ENCODE data around the gene SELE.

SELE gene, protein sequence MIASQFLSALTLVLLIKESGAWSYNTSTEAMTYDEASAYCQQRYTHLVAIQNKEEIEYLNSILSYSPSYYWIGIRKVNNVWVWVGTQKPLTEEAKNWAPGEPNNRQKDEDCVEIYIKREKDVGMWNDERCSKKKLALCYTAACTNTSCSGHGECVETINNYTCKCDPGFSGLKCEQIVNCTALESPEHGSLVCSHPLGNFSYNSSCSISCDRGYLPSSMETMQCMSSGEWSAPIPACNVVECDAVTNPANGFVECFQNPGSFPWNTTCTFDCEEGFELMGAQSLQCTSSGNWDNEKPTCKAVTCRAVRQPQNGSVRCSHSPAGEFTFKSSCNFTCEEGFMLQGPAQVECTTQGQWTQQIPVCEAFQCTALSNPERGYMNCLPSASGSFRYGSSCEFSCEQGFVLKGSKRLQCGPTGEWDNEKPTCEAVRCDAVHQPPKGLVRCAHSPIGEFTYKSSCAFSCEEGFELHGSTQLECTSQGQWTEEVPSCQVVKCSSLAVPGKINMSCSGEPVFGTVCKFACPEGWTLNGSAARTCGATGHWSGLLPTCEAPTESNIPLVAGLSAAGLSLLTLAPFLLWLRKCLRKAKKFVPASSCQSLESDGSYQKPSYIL

DNA sequence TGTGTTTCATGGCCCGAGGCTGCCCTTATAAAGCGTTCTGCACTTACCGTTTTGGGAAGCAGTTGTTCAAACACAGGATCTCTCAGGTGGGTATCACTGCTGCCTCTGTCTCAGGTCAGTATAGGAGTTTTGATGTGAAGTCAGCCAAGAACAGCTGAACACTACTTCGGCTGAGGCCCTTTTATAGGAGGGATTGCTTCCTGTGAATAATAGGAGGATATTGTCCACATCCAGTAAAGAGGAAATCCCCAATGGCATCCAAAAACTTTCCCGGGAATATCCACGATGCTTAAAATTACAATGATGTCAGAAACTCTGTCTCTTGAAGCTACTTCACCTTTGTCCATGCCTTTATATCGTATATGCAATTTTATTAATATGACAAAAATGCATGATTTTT lies at the start of gene SELE:
Gene SELE, minus strand, starts transcription at position 156 of the 400 bp plus-strand sequence. CDS start 467 bp downstream, outside the sequence.
- in situ Hi-C loops (cut with HindIII; ENCODE audit: low sequenced_read_pairs), result no loop called here

DNA sequence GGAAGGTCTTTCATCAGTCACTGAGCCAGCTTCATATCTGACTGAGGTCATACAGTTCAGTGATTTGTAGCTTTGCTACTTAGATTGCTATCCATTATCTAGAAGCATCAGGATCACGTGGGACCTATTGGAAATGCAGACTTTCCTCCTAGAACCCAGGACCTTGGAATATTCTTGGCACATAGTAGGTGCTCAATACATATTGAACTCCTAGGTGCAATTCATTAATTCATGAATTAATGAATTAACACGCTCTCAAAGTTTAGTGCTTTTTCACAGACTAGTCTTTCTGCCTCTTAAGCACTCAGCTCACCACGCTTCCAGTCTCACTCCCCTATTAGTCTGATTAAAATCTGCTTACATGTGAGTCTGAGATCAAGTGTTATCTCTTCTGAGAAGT lies 48.7 kb upstream of the SELE start:
- in situ Hi-C loops (cut with HindIII; ENCODE audit: low sequenced_read_pairs), result no loop called here

DNA sequence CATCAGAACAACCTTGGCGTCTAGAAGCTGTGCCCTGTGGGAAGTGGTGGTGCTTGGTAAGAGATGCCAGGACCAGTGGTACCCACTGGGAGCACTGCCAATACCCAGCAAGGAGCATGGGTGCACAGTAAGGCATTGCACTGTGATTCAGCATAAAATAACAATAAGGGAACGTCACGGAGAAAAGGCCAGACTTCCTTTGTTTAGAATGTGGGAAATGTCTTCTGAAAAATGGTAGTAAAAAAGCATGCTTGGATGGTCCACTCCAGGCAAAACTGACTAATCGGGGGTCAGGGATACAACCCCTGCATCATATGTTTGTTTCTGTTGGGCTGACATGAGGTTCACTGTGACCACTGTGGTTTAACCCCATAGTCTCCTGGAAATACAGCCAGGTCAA lies 46.1 kb upstream of the SELE start:
- in situ Hi-C loops (cut with HindIII; ENCODE audit: low sequenced_read_pairs), result no loop called here

DNA sequence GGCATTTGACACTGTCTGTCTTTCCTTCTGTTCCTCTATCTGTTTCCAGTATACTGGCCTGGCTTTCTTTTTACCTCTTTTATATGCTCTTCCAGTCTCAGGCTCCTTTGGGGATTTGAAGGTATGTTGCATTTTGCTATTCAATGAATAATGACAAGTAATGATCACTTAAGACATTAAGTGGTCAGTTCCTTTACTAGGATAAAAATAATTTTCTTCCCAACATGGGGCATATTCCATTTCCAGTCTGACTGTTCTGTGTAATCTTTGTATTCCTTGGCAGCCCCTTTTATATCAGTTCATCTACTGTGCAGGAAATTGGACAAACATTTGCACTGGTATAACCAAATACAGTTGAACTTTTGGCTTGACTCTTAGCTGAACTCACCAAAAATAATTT lies 45.3 kb upstream of the SELE start:
- in situ Hi-C loops (cut with HindIII; ENCODE audit: low sequenced_read_pairs), result no loop called here

DNA sequence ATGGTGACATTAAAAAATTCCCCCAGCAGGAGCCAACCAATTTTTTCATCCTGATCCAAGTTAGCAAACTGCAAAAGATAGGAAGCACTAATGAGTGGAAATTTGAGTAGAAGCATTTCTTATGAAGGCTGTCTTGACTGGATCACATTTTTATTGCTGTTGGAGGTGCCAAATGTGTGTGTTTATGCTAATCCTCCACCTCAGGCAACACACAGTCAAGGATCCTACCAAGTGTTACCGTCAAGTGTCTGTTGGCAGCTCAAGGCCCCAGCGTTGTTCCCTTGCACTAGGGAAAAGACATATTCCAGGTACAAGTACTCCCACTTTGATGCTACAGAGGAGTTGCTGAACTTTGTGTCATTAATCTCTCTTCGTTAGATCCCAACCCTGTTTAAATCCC lies 42.6 kb upstream of the SELE start:
- in situ Hi-C loops (cut with HindIII; ENCODE audit: low sequenced_read_pairs), result no loop called here

DNA sequence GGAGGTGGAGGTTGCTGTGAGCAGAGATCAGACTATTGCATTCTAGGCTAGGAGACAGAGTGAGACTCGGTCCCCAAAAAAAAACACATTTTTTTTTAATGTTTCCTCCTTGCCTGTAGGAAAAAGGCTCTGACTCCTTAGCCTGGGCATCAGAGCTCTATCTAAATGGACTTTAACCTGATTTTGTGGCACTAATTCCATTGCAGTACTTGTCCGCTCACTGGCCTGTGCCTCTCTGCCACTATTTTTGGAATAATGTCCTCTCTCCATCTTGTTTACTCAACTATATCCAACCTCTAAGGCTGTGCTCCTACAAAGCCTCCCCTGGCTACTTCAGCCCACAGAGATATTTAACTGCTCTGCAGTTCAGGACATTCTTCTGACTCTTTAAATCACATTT lies 34.3 kb upstream of the SELE start:
- in situ Hi-C loops (cut with HindIII; ENCODE audit: low sequenced_read_pairs), result no loop called here

DNA sequence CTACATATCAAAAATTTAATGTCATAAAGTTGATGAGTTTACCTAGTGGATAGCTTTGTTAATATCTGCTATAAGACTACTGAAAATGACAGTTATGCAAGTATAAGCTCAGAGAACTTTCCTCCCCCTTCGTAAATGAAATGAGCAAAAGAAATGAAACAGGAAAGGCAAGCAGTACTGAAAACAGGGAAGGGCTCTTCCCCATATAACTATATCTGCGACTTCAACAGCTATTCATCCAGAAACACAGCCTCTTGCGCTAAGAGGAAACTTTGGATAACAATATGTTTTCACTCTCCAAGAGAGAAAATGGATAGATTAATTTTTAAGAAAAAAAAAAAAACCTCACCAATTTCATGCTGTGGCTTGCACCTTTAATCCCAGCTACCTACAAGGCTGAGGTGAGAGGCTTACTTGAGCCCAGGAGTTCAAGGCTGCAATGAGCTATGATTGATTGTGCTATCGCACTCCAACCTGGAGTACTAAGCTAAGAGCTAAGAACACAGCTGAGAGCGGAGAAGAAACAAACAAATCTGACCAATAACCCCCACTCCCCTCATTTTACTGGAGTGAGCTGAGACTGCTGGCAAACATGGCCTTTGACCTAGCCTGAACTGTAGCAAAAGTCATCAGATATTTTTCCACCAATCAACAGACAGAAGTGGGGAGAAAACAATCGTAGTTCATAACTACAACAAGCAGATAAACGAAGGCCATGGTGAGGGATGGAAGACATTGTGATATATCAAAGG lies 31.9 kb upstream of the SELE start:
- in situ Hi-C loops (cut with HindIII; ENCODE audit: low sequenced_read_pairs), result no loop called here

DNA sequence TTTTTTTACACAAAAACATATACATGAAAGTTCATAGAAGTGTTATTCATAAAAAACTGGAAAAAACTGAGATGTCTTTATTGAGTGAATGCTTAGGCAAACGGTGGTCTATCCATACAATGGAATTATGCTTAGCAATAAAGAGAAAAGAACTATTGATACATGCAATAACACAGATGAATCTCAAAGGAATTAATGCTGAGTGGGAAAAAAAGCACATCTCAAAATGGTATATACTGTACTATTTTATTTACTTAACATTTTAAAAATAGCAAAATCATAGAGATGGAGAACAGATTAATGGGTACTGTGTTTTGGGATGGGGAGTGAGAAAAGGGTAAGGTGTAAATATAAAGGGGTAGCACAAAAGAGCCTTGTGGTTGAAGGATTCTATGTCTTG lies 31.0 kb upstream of the SELE start:
- in situ Hi-C loops (cut with HindIII; ENCODE audit: low sequenced_read_pairs), result no loop called here

DNA sequence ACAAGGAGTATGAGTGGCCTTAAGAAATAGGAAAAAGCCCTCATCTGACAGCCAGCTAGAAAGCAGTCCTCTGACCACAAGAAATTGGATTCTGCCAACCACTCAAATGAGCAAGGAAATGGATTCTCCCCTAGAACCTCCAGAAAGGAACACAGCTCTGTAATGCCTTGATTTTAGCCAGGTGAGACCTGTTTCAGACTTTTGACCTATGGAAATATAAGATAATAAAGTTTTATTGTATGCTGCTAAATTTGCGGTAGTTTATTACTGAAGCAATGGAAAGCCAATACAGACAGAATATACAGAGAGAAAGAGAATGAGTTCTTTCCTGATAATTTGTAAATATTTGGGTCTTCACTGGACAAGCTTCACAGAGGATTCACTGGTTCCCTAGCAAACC lies 28.8 kb upstream of the SELE start:
- in situ Hi-C loops (cut with HindIII; ENCODE audit: low sequenced_read_pairs), result no loop called here

DNA sequence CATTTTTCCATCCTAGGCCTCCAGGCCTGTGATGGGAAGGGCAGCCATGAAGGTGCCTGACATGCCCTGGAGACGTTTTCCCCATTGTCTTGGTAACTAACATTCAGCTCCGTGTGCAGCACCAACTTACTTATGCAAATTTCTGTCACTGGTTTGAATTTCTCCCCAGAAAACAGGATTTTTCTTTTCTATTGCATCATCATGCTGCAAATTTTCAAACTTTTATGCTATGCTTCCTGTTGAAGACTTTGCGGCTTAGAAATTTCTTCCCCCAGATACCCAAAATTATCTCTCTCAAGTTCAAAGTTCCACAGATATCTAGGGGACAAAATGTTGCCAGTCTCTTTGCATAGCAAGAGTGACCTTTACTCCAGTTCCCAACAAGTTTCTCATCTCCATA lies 25.2 kb upstream of the SELE start:
- in situ Hi-C loops (cut with HindIII; ENCODE audit: low sequenced_read_pairs), result no loop called here

DNA sequence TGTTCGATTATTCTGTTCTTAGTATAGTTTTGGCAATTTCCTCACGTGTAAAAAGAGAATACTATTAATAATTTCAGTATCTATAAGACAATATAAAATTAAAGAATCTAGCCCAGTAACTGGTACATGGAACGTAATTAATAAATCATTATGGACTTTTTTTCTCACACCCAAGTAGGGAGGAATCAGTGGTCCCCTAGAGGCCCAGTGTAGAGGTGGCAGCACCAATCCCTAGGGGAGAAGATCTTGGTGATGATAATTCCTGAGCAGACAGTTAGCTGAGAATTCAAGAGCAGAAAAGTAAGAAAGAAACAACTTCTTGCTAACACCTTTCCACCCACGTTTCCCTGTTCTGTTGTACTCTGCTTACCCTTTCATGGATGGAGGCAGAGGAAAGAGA lies 19.7 kb upstream of the SELE start:
- in situ Hi-C loops (cut with HindIII; ENCODE audit: low sequenced_read_pairs), result no loop called here

DNA sequence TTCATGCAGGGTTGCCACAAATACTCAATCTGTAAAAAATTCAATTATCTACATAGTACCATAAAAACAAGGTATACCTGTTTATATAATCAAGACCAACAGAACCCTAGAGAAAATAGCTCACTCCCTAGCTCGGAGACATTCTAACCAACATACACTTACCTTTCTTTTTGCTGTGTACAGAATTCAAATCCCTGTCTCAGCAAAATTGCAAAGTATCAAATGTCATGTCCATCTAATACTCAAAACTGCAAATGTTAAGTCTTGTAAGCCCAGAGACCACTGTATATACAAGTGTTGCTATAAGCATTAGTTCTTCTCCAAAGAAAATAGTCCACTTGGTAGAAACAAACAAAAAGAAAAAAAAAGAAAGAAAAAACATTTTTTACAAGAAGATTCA lies 16.2 kb upstream of the SELE start:
- in situ Hi-C loops (cut with HindIII; ENCODE audit: low sequenced_read_pairs), result no loop called here

DNA sequence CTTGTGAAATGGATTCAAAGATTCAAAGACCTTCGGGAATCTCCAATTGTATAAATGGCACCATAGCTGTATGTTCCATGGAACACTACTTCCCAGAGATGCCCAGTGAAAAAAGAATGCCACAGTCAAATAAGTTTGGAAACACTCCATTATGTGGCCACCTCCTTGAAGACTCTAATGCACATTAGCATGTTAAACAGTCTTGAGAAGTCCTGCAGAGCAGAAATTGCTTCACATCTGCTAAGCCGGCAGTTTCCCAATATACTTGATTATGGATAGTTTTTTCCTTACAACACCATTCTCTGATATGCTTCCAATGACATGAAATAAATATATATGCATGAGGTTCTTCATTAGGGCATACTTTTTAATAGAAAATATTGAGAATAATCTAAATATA lies 12.7 kb upstream of the SELE start:
- in situ Hi-C loops (cut with HindIII; ENCODE audit: low sequenced_read_pairs), result no loop called here

DNA sequence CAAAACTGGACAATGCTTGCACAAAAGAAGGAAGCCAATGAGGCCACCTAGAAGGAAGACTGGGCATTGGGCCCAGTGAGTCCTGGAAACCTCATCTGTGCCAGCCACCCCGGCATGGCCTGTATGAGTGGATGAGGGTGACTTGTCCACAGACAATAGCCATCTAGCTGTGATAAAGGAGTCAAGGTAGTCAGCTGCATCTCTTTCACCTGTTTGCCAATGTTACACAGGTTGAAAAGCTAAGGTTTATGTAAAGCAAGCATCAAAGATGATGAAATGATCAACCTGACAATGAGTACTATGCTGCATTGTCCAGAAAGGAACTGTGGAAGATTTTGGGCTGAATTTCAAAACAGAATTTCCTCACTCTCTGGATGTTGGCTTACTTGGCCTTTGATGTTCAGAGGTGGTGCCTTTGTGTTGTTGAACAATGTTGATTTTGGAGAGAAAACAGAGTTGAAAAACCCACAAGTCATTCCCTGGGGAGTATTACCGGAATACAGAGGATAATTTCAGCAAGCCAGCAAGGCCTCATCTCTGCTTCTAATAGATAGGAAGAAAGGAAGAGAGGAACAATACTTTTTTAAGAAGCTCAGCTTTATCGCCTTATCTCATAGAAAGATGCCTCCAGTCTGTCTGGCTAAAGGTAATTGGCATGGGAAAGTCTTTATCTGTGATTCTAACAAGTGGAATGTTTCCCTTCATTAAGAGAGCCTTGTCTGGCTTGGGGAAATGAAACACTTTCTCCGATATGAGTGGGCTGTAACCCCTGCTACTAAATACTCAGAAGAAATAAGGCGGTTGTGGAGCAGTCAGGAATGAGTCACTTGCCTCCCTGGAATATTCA lies 11.4 kb upstream of the SELE start:
- in situ Hi-C loops (cut with HindIII; ENCODE audit: low sequenced_read_pairs), result no loop called here

DNA sequence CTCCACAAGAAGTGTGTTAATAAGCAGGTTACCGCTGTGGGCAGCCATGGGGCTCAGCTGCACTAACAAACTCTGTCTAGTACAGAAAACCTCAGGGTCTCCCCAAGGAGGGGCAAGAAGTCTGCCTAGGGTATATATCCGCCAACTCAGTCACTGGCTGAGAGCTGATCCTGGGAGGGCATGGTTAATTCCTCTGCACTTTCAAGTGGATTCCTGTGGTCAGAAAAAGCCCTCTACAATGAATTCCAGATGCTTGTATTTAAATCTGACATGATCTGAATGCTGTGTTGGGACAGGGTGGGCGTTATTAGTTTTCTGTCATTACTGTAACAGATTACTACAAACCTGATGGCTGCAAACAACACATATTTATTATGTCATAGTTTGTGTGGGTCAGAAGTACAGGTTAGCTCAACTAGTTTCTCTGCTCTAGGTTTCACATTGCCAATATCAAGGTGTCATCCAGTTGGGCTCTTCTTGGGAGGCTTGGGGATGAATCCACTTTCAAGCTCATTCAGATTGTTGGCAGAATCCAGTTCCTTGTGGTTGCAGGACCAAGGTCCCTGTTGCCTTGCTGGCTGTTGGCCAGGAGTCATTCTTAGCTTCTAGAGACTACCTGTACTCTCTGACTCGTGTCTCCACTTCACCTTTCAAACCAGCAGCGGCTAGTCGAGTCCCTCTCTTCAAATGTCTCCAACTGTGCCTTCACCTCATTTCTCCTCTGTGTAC lies 8.0 kb upstream of the SELE start:
- in situ Hi-C loops (cut with HindIII; ENCODE audit: low sequenced_read_pairs), result no loop called here

DNA sequence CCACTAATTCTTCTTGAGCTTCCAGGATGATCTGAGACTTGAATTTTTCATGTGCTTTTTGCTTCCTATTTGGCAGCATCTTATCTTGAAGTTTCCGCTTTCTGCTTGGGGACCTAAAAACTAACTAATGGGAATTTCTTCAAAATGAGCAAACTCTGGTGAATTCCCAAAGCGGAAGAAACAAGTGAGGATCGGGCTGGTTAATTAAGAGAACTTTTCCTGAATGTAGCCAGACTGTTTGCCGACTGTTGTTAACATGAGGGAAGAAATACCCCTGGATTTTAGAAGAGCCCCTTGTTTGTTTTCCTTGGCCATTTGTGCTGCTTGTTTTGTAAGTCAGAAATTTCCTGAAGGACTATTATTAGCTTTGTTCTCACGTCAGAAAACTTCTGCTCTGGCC lies 6.1 kb upstream of the SELE start:
- in situ Hi-C loops (cut with HindIII; ENCODE audit: low sequenced_read_pairs), result no loop called here

DNA sequence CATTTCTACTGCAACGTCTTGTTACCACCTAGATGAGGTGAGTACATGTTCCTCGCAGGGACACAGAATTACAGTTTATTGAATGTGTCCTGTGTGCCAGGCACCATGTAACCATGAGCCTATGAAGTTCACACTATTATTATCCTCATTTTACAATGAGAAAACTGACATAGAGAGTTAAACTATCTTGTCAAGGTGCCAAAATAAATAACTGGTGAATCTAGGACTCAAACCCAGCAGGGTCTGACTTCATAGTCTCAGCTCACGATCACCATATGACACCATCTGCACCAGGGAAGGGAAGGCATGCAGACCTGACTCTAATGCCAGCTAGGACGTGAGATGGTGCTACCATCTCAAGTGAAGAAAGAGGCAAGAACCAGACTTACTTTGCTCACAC lies 2.4 kb downstream of the SELE start:
- in situ Hi-C loops (cut with HindIII; ENCODE audit: low sequenced_read_pairs), result no loop called here

DNA sequence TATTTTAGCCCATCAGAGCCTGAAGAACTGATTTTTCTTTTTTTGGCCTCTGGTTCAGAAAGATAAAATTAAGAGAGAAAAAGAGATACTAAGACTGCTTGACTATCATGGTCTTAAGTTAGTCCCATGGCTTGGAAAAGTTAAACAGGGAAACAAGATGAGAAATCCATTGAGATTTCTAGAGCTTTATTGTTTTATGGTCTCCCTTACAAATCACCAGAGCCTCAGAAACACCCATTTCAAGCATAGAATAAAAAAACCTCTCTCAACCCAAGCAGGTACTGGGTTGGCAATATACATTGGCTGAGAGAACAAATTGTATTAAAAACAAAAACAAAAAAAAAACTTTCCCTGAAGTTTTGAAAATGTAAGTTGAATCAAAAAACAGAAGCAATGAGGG lies 3.9 kb downstream of the SELE start:
- in situ Hi-C loops (cut with HindIII; ENCODE audit: low sequenced_read_pairs), result no loop called here

DNA sequence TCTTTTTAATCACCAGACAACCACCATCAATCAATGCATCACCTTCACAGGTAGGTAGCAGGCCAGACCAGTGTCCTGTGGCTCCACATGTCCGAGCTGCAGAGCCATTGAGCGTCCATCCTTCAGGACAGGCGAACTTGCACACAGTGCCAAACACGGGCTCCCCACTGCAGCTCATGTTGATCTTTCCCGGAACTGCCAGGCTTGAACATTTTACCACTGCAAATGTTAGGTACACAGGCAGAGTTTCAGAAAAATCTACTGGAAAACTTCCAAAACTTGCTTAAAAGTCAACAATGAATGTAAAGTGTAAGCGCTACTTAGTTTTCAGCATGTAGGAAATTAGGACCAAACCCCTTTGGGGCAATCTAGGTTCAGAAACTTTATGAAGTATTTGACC lies 6.6 kb downstream of the SELE start:
- in situ Hi-C loops (cut with HindIII; ENCODE audit: low sequenced_read_pairs), result no loop called here

DNA sequence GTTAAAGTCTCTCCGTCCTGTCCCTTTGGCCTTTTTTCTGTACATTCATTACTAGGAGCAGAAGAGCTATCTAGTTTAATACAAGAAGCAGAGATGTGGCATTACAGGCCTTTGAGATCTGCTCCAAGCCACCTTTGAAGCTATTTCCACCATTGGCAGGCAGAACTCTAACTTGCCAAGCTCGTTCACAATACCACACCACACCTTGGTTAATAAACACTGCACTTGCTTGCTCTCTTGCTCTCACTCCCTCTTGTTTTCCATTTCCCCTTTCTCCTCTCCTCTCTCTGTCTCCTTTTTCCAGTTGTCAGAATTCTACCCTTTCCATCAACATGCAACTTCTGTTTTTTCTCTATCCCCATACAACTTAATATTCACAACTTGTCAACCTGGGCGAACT lies 7.0 kb downstream of the SELE start:
- in situ Hi-C loops (cut with HindIII; ENCODE audit: low sequenced_read_pairs), result no loop called here
